Naive thymus-derived CD4-positive, alpha-beta T cell (primary cell): Measurements from ENCODE around the gene GPR142. TPM values are rescaled to one million over a fixed set of nuclear protein-coding genes. Genes with fewer than 3 reads are reported as not detected.

Source experiments
- ATAC-seq: fragments of 150-1000 bp; cut with Tn5 transposase; 2 replicates; pipeline ENCODE4 v1.10.0; 2021; ENCODE audit warnings: mild to moderate bottlenecking, moderate library complexity
- CTCF ChIA-PET: fragments of 350-600 bp; sonication (Branson Sonifier 250); formaldehyde crosslinking; loops from one replicate; lab custom pipeline; 2021; ENCODE audit warnings: antibody characterized with exemption; lab: Charles Lee
- POLR2A ChIA-PET: fragments of 350-600 bp; sonication (Branson Sonifier 250); formaldehyde crosslinking; loops from one replicate; lab custom pipeline; 2021; ENCODE audit warnings: antibody characterized with exemption, inconsistent platforms; lab: Charles Lee
- DNase-seq, 9 donors: peaks; one replicate each; pipeline versions ENCODE4 v3.0.0 to v3.0.0-alpha.2; 2020 to 2022; ENCODE audit warnings: mixed read lengths in 1 of 9
- H3K27ac ChIP-seq: one replicate; pipeline ENCODE4 v1.7.0; 2013; ENCODE audit warnings: mild to moderate bottlenecking, low read depth, low read length, moderate library complexity
- H3K27me3 ChIP-seq, 2 donors: one replicate each; pipeline ENCODE4 v1.7.0; 2013; ENCODE audit warnings: low read length in 2 of 2, mild to moderate bottlenecking in 2 of 2, moderate library complexity in 2 of 2; ENCODE audit not compliant: control insufficient read depth in 2 of 2, insufficient read depth in 2 of 2
- H3K36me3 ChIP-seq, 3 experiments: 1 replicate in 2 of 3; 2 replicates in 1 of 3; pipeline ENCODE4 v1.7.0; 2013; ENCODE audit warnings: low read length in 3 of 3, mild to moderate bottlenecking in 3 of 3, moderate library complexity in 1 of 3; ENCODE audit not compliant: insufficient read depth in 3 of 3, control insufficient read depth in 2 of 3
- H3K4me1 ChIP-seq, 2 donors: one replicate each; pipeline ENCODE4 v1.7.0; 2013; ENCODE audit warnings: low read length in 2 of 2, mild to moderate bottlenecking in 2 of 2, moderate library complexity in 1 of 2; ENCODE audit not compliant: control insufficient read depth in 2 of 2, insufficient read depth in 2 of 2
- H3K4me3 ChIP-seq: 2 replicates; pipeline ENCODE4 v1.7.0; 2013; ENCODE audit warnings: mild to moderate bottlenecking, low read length
- H3K9me3 ChIP-seq, 3 experiments: 1 replicate in 2 of 3; 2 replicates in 1 of 3; pipeline ENCODE4 v1.7.0; 2013; ENCODE audit warnings: low read length in 3 of 3; ENCODE audit not compliant: control insufficient read depth in 2 of 3
- H3K27ac Mint-ChIP-seq, 9 donors: one replicate each; pipeline ENCODE4 v1.8.0; 2020 to 2022; ENCODE audit warnings: mixed read lengths in 9 of 9, mild to moderate bottlenecking in 8 of 9, moderate library complexity in 5 of 9, inconsistent platforms in 2 of 9
- H3K27me3 Mint-ChIP-seq, 5 donors: one replicate each; pipeline ENCODE4 v1.8.0; 2021 to 2022; ENCODE audit warnings: mixed read lengths in 5 of 5, mild to moderate bottlenecking in 1 of 5
- H3K36me3 Mint-ChIP-seq, 5 donors: one replicate each; pipeline ENCODE4 v1.8.0; 2020 to 2022; ENCODE audit warnings: mixed read lengths in 5 of 5, mild to moderate bottlenecking in 3 of 5, inconsistent platforms in 1 of 5
- H3K4me1 Mint-ChIP-seq, 7 donors: one replicate each; pipeline ENCODE4 v1.8.0; 2020 to 2022; ENCODE audit warnings: mixed read lengths in 7 of 7, mild to moderate bottlenecking in 3 of 7, inconsistent platforms in 1 of 7
- H3K4me3 Mint-ChIP-seq, 10 donors: one replicate each; pipeline ENCODE4 v1.8.0; 2020 to 2022; ENCODE audit warnings: mild to moderate bottlenecking in 10 of 10, mixed read lengths in 10 of 10, moderate library complexity in 6 of 10, inconsistent platforms in 2 of 10
- H3K9me3 Mint-ChIP-seq, 11 donors: one replicate each; pipeline ENCODE4 v1.8.0; 2020 to 2022; ENCODE audit warnings: mixed read lengths in 11 of 11, mild to moderate bottlenecking in 4 of 11, inconsistent platforms in 1 of 11, moderate library complexity in 1 of 11
- intact Hi-C, 2 donors: fragments of 100-400 bp; cut with micrococcal nuclease; formaldehyde crosslinking; loops; one replicate each; pipeline ENCODE4 v1.15.1; 2023
- polyA plus RNA-seq, 2 donors: library from polyadenylated mRNA; unstranded; fragments of 300-500 nt; fragmentation: Illumina TruSeq; gene quantifications; one replicate each; pipeline ENCODE4 v1.2.3, GENCODE V29; 2021
- total RNA-seq, 6 experiments: library from RNA in 5 of 6; stranded (reverse) in 5 of 6; gene quantifications; 1 replicate in 5 of 6; 2 replicates in 1 of 6; pipeline ENCODE4 v1.2.3 and lab custom pipeline; 2021 to 2026

GPR142 gene
- total and polyA plus RNA-seq, 7 experiments from 2014 or later, result not detected

DNA sequence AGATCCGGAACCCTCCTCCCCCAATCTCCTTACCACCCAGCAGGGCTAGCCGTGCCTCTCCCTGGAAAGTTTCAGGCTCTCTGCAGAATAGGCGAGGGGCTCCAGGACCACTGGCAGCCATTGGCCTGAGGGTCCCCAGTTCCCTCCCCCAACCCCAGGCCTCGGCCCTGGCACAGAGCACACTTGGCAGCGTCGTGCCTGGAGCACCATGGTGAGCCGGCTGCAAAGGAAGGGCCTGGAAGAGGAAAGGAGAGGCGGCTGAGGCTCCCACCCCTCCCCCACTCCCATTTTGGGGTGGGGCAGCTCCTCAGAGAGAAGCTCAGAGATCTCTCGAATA is 5.3 kb upstream of the GPR142 start:
- Mint-ChIP-seq H3K4me1 (peaks cover 0 to 11% (median 4%) of the 10 kb centered on the region in 7 donors), H3K27me3 (peaks cover 14 to 27% (median 21%) of the 10 kb centered on the region in 5 donors), H3K27ac (no peak overlapping the region), H3K36me3 (no peaks in the 10 kb centered on the region), H3K4me3 (no peak overlapping the region), H3K9me3 (no peaks in the 10 kb centered on the region)
- ATAC-seq, result no peak
- Histone ChIP-seq H3K27me3 (no peaks in the 10 kb centered on the region), H3K9me3 (no peaks in the 10 kb centered on the region), H3K4me3 (no peak overlapping the region), H3K27ac (no peak overlapping the region), H3K36me3 (no peaks in the 10 kb centered on the region), H3K4me1 (no peaks in the 10 kb centered on the region)
- intact Hi-C loops, result no loop called here
- ChIA-PET CTCF (interaction anchor here (0.6 to 1.2 kb wide), 4 partner anchors 9 to 851 kb away, joined by 3 to 4 read pairs (median 3); no protein-coding TSS in a partner anchor), POLR2A (no interaction called here)
- DNase-seq, result no peak

GRCh38 chr17:74362810-74363498 is 4.4 kb upstream of the GPR142 start:
- ChIA-PET POLR2A (no interaction called here), CTCF (interaction anchor here (0.7 to 1.6 kb wide), 5 partner anchors 8 to 150 kb away, joined by 3 to 4 read pairs (median 3); no protein-coding TSS in a partner anchor)
- H3K4me1 Mint-ChIP-seq, result peaks cover 0 to 8% (median 2%) of the 10 kb centered on the region in 7 donors
- no peak for DNase-seq
- no peaks in the 10 kb centered on the region for H3K9me3 ChIP-seq
- intact Hi-C loops, result no loop called here
- H3K36me3 Mint-ChIP-seq, result no peaks in the 10 kb centered on the region
- H3K4me1 ChIP-seq, result no peaks in the 10 kb centered on the region
- H3K27me3 Mint-ChIP-seq, result peaks cover 13 to 24% (median 16%) of the 10 kb centered on the region in 5 donors
- H3K9me3 Mint-ChIP-seq, result no peaks in the 10 kb centered on the region
- ATAC-seq, result no peak
- H3K36me3 ChIP-seq, result no peaks in the 10 kb centered on the region
- H3K27ac ChIP-seq, result no peak overlapping the region
- no peak overlapping the region for H3K4me3 ChIP-seq
- no peak overlapping the region for H3K4me3 Mint-ChIP-seq
- H3K27ac Mint-ChIP-seq, result peak overlapping the region in 1 of 9 donors; percentile 78
- no peaks in the 10 kb centered on the region for H3K27me3 ChIP-seq

GRCh38 chr17:74368341-74369081 is 1.2 kb downstream of the GPR142 start:
- Histone ChIP-seq H3K27me3 (no peaks in the 10 kb centered on the region), H3K27ac (no peak overlapping the region), H3K9me3 (no peaks in the 10 kb centered on the region), H3K4me1 (peaks cover 12 to 13% of the 10 kb centered on the region in 2 donors), H3K4me3 (peak overlapping the region; percentile 43), H3K36me3 (no peaks in the 10 kb centered on the region)
- no peaks in the 10 kb centered on the region for H3K9me3 Mint-ChIP-seq
- peaks cover 0 to 9% (median 0%) of the 10 kb centered on the region in 5 donors for H3K27me3 Mint-ChIP-seq
- peak; percentile 39 to 78 (median 59) for DNase-seq
- ATAC-seq, result peak; percentile 87
- peak overlapping the region in 9 of 10 donors; percentile 53 to 76 (median 68) for H3K4me3 Mint-ChIP-seq
- intact Hi-C loops, result loop anchor here (1.0 to 5.0 kb wide), 6 partner anchors 89 to 234 kb away; no protein-coding TSS in a partner anchor
- ChIA-PET POLR2A (interaction anchor here (0.6 kb wide), 1 partner anchor 9 kb away, joined by 5 read pairs; no protein-coding TSS in a partner anchor), CTCF (interaction anchor here (0.7 to 4.5 kb wide), 14 partner anchors 9 to 166 kb away, joined by 3 to 40 read pairs (median 4); partner anchors contain the start of genes RPL38 and TTYH2)
- peaks cover 8 to 15% (median 12%) of the 10 kb centered on the region in 7 donors for H3K4me1 Mint-ChIP-seq
- H3K27ac Mint-ChIP-seq, result peak overlapping the region in 1 of 9 donors; percentile 36
- H3K36me3 Mint-ChIP-seq, result no peaks in the 10 kb centered on the region

GRCh38 chr17:74369221-74369620 is 1.9 kb downstream of the GPR142 start:
- H3K27ac Mint-ChIP-seq, result peak overlapping the region in 4 of 9 donors; percentile 36 to 74 (median 60)
- H3K4me3 Mint-ChIP-seq, result peak overlapping the region; percentile 45 to 76 (median 68)

GRCh38 chr17:74369665-74370490 is 2.6 kb downstream of the GPR142 start:
- peak overlapping the region in 4 of 10 donors; percentile 63 to 76 (median 73) for H3K4me3 Mint-ChIP-seq
- H3K27ac Mint-ChIP-seq, result peak overlapping the region in 3 of 9 donors; percentile 53 to 74 (median 66)
- POLR2A ChIA-PET, result interaction anchor here (0.6 kb wide), 2 partner anchors 8 to 115 kb away, joined by 4 to 5 read pairs; no protein-coding TSS in a partner anchor

More at GRCh38 chr17:74369221-74369620, 1.9 kb downstream of the GPR142 start:
- H3K27ac ChIP-seq, result no peak overlapping the region
- ChIA-PET CTCF (interaction anchor here (0.7 to 4.5 kb wide), 12 partner anchors 10 to 166 kb away, joined by 3 to 40 read pairs (median 4); partner anchors contain the start of gene RPL38), POLR2A (interaction anchor here (0.6 kb wide), 2 partner anchors 9 to 115 kb away, joined by 4 to 5 read pairs; no protein-coding TSS in a partner anchor)
- H3K9me3 Mint-ChIP-seq, result no peaks in the 10 kb centered on the region
- peak; percentile 77 for ATAC-seq
- H3K36me3 Mint-ChIP-seq, result no peaks in the 10 kb centered on the region
- peaks cover 8 to 15% (median 12%) of the 10 kb centered on the region in 7 donors for H3K4me1 Mint-ChIP-seq
- intact Hi-C loops, result loop anchor here (2.0 to 5.0 kb wide), 2 partner anchors 158 to 233 kb away; no protein-coding TSS in a partner anchor
- peak in 7 of 9 donors; percentile 32 to 51 (median 48) for DNase-seq
- H3K4me3 ChIP-seq, result peak overlapping the region; percentile 43
- H3K4me1 ChIP-seq, result peaks cover 12 to 13% of the 10 kb centered on the region in 2 donors
- no peaks in the 10 kb centered on the region for H3K9me3 ChIP-seq
- H3K27me3 ChIP-seq, result no peaks in the 10 kb centered on the region
- peaks cover 0 to 9% (median 0%) of the 10 kb centered on the region in 5 donors for H3K27me3 Mint-ChIP-seq
- H3K36me3 ChIP-seq, result no peaks in the 10 kb centered on the region

More at GRCh38 chr17:74369665-74370490, 2.6 kb downstream of the GPR142 start:
- peak in 1 of 9 donors; percentile 8 for DNase-seq
- H3K27me3 ChIP-seq, result no peaks in the 10 kb centered on the region
- no peak overlapping the region for H3K27ac ChIP-seq
- H3K4me3 ChIP-seq, result no peak overlapping the region
- H3K27me3 Mint-ChIP-seq, result peaks cover 0 to 9% (median 0%) of the 10 kb centered on the region in 5 donors
- intact Hi-C loops, result loop anchor here (2.0 to 5.0 kb wide), 2 partner anchors 159 to 232 kb away; no protein-coding TSS in a partner anchor
- H3K4me1 ChIP-seq, result peaks cover 12 to 13% of the 10 kb centered on the region in 2 donors
- no peaks in the 10 kb centered on the region for H3K36me3 Mint-ChIP-seq
- H3K4me1 Mint-ChIP-seq, result peaks cover 8 to 15% (median 12%) of the 10 kb centered on the region in 7 donors
- no peaks in the 10 kb centered on the region for H3K36me3 ChIP-seq
- no peaks in the 10 kb centered on the region for H3K9me3 Mint-ChIP-seq
- no peak for ATAC-seq
- CTCF ChIA-PET, result interaction anchor here (0.6 to 4.5 kb wide), 6 partner anchors 9 to 121 kb away, joined by 3 to 40 read pairs (median 4); no protein-coding TSS in a partner anchor
- H3K9me3 ChIP-seq, result no peaks in the 10 kb centered on the region
